Loucy (cell line): ENCODE results near the gene OR2Y1.

Source experiments
- H2AFZ ChIP-seq: fragments of 200-600 bp; sonication (generic); 2 replicates; pipeline ENCODE4 v1.6.0; 2016; ENCODE audit warnings: antibody characterized with exemption, mild to moderate bottlenecking, low read length, moderate library complexity
- H3F3A ChIP-seq: fragments of 200-600 bp; 2 replicates; pipeline ENCODE4 v1.6.0; 2016; ENCODE audit warnings: antibody characterized with exemption, low read depth, mild to moderate bottlenecking
- H3K27me3 ChIP-seq: fragments of 200-600 bp; sonication (generic); 2 replicates; pipeline ENCODE4 v1.6.1; 2014; ENCODE audit warnings: low read length, mild to moderate bottlenecking; ENCODE audit not compliant: insufficient read depth, poor library complexity, severe bottlenecking
- H3K36me3 ChIP-seq: fragments of 200-600 bp; sonication (generic); 2 replicates; pipeline ENCODE4 v1.6.1; 2016; ENCODE audit warnings: low read length; ENCODE audit not compliant: insufficient read depth
- H3K4me1 ChIP-seq: fragments of 200-600 bp; sonication (generic); 2 replicates; pipeline ENCODE4 v1.5.1; 2014; ENCODE audit warnings: low read length, mild to moderate bottlenecking; ENCODE audit not compliant: insufficient read depth, poor library complexity, severe bottlenecking
- H3K4me2 ChIP-seq: fragments of 200-600 bp; sonication (generic); 2 replicates; pipeline ENCODE4 v1.6.0; 2014; ENCODE audit warnings: antibody characterized with exemption, low read length, low read depth, mild to moderate bottlenecking; ENCODE audit not compliant: poor library complexity, severe bottlenecking
- H3K4me3 ChIP-seq: fragments of 200-600 bp; sonication (generic); 2 replicates; pipeline ENCODE4 v1.5.1; 2014; ENCODE audit warnings: low read length, mild to moderate bottlenecking, mixed read lengths; ENCODE audit not compliant: poor library complexity, severe bottlenecking
- H3K79me2 ChIP-seq: fragments of 200-600 bp; sonication (generic); 2 replicates; pipeline ENCODE4 v1.6.1; 2014; ENCODE audit warnings: low read length; ENCODE audit not compliant: insufficient read depth
- H3K9ac ChIP-seq: fragments of 200-600 bp; sonication (generic); 2 replicates; pipeline ENCODE4 v1.6.0; 2014; ENCODE audit warnings: mild to moderate bottlenecking, low read depth, low read length, moderate library complexity; ENCODE audit not compliant: poor library complexity, severe bottlenecking
- H3K9me2 ChIP-seq: fragments of 200-600 bp; sonication (generic); replicated peaks from 2 replicates; pipeline ENCODE4 v1.6.1; 2016; ENCODE audit warnings: low read depth, low read length, mixed read lengths
- H3K9me3 ChIP-seq: fragments of 200-600 bp; sonication (generic); 2 replicates; pipeline ENCODE4 v1.6.1; 2014; ENCODE audit warnings: mild to moderate bottlenecking, antibody characterized with exemption, low read length, low read depth; ENCODE audit not compliant: insufficient read depth
- H4K20me1 ChIP-seq: fragments of 200-600 bp; sonication (generic); 2 replicates; pipeline ENCODE4 v1.6.0; 2014; ENCODE audit warnings: antibody characterized with exemption, low read length, mild to moderate bottlenecking; ENCODE audit not compliant: insufficient read depth, poor library complexity, severe bottlenecking
- EZH2phosphoT487 ChIP-seq: fragments of 200-600 bp; IDR thresholded peaks from 2 replicates; pipeline ENCODE4 v1.6.1; 2018; ENCODE audit warnings: antibody characterized with exemption, mild to moderate bottlenecking, moderate library complexity, borderline replicate concordance
- TF ChIP-seq, protein P1 (sequence below): fragments of 200-600 bp; sonication (generic); conservative IDR thresholded peaks from 2 replicates; pipeline ENCODE4 v1.5.1; 2014; ENCODE audit warnings: mild to moderate bottlenecking, antibody characterized with exemption, low read length

OR2Y1 gene

DNA sequence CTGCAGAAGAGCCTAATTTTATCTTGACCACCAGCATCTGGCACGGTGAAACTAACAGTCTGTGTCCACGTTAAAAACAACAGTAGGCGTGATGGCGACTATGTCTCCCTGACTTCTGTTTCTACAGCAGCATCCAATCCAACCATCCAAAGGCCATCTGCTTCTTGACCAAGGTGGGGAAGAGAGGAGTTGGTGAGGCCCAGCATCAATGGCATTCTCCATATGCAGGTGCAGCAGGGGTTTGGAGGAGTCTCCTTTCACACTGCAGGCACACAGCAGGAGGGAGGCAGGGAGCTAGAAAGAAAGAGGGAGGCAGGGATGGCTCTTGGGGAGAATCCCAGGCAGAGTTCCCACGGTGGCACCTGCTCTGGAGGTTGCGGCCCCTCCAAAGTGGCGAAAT is 35.8 kb upstream of the OR2Y1 start:
- H3K36me3 ChIP-seq = no peaks in the 10 kb centered on the region
- H3F3A ChIP-seq = no peaks in the 10 kb centered on the region
- H3K9me2 ChIP-seq = no peaks in the 10 kb centered on the region
- no peaks in the 10 kb centered on the region for H3K9me3 ChIP-seq
- no peak overlapping the region for H2AFZ ChIP-seq
- no peak overlapping the region for H3K9ac ChIP-seq
- no peak for TF ChIP-seq EZH2phosphoT487
- TF ChIP-seq, protein P1, sequence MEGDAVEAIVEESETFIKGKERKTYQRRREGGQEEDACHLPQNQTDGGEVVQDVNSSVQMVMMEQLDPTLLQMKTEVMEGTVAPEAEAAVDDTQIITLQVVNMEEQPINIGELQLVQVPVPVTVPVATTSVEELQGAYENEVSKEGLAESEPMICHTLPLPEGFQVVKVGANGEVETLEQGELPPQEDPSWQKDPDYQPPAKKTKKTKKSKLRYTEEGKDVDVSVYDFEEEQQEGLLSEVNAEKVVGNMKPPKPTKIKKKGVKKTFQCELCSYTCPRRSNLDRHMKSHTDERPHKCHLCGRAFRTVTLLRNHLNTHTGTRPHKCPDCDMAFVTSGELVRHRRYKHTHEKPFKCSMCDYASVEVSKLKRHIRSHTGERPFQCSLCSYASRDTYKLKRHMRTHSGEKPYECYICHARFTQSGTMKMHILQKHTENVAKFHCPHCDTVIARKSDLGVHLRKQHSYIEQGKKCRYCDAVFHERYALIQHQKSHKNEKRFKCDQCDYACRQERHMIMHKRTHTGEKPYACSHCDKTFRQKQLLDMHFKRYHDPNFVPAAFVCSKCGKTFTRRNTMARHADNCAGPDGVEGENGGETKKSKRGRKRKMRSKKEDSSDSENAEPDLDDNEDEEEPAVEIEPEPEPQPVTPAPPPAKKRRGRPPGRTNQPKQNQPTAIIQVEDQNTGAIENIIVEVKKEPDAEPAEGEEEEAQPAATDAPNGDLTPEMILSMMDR = no peak
- no peak overlapping the region for H3K4me3 ChIP-seq
- H3K27me3 ChIP-seq = no peaks in the 10 kb centered on the region
- H3K4me1 ChIP-seq = no peaks in the 10 kb centered on the region
- no peak overlapping the region for H3K4me2 ChIP-seq
- no peaks in the 10 kb centered on the region for H3K79me2 ChIP-seq
- H4K20me1 ChIP-seq = no peaks in the 10 kb centered on the region

DNA sequence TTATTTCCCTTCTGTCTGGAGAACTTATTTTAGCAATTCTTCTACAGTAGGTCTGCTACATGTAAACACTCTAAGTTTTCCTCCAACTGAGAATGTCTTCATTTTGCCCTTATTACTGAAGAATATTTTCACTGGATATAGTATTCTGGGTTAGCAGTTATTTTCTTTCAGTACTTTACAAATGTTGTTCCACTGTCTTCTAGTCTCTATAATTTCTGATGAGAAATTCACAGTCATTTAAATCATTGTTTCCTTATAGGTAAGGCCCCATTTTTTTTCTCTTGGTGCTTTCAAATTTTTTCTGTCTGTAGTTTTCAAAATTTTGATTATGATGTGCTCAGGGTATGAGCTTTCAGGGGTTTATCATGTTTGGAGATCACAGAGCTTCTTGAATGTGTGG is 32.0 kb upstream of the OR2Y1 start:
- Histone ChIP-seq H3K4me1 (no peaks in the 10 kb centered on the region), H2AFZ (no peak overlapping the region), H3F3A (no peaks in the 10 kb centered on the region), H3K9ac (no peak overlapping the region), H4K20me1 (no peaks in the 10 kb centered on the region), H3K9me3 (no peaks in the 10 kb centered on the region), H3K4me2 (no peak overlapping the region), H3K9me2 (no peaks in the 10 kb centered on the region), H3K79me2 (no peaks in the 10 kb centered on the region), H3K36me3 (no peaks in the 10 kb centered on the region), H3K4me3 (no peak overlapping the region), H3K27me3 (no peaks in the 10 kb centered on the region)
- TF ChIP-seq, protein P1 = no peak
- TF ChIP-seq EZH2phosphoT487 = no peak

DNA sequence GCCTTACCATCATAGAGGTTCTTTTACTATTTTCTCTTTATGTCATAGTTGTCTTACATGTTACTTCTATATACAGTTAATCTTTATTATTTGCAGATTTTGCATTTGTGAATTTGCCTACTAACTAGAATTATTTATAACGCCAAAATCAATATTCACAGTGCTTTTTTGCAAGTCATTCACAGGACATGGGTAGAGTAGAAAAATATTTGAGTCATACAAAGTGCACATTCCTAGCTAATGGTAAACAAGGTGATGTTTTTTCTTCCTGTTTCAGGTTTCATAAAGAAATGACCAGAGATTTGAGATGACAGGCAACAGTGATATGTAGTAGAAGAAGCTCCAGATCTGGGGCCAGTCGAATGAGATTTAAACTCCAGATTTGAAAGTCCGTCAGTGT is 30.0 kb upstream of the OR2Y1 start:
- TF ChIP-seq, protein P1 = no peak
- no peak for TF ChIP-seq EZH2phosphoT487

More for the DNA sequence above, 30.0 kb upstream of the OR2Y1 start:
- Histone ChIP-seq H2AFZ (no peak overlapping the region), H4K20me1 (no peaks in the 10 kb centered on the region), H3F3A (no peaks in the 10 kb centered on the region), H3K4me3 (no peak overlapping the region), H3K9ac (no peak overlapping the region), H3K9me3 (no peaks in the 10 kb centered on the region), H3K27me3 (no peaks in the 10 kb centered on the region), H3K4me2 (no peak overlapping the region), H3K9me2 (no peaks in the 10 kb centered on the region), H3K79me2 (no peaks in the 10 kb centered on the region), H3K4me1 (no peaks in the 10 kb centered on the region), H3K36me3 (no peaks in the 10 kb centered on the region)
